Measurements from ENCODE around the gene FRMD1. TPM values are rescaled to one million over a fixed set of nuclear protein-coding genes. Genes with fewer than 3 reads are reported as not detected.
A peak's percentile ranks its signal among the peaks of the same experiment; 100 is the strongest.

Gene FRMD1
- total RNA-seq, 3 donors from 2014 or later, result 0.29 to 0.96 (median 0.66) TPM

GRCh38 chr6:168091381-168092264 is 12.6 kb upstream of the FRMD1 start:
- no peaks in the 10 kb centered on the region for H3K27me3 ChIP-seq
- H3K4me3 ChIP-seq, result no peak overlapping the region
- DNase-seq (ENCODE audit: low spot score in 2 of 2), result no peak
- no peak for TF ChIP-seq POLR2AphosphoS5 (IDR thresholded peaks at IDR 0.05)
- no peaks in the 10 kb centered on the region for H3K36me3 ChIP-seq
- H3K27ac ChIP-seq, result no peak overlapping the region
- intact Hi-C loops (cut with DNase I; ENCODE audit: low total_unique reads), result no loop called here
- H3K9me3 ChIP-seq, result peaks cover 6% of the 10 kb centered on the region in 2 donors
- H3K4me1 ChIP-seq, result no peaks in the 10 kb centered on the region

GRCh38 chr6:168090706-168091105 is 11.7 kb upstream of the FRMD1 start:
- H3K4me3 ChIP-seq, result no peak overlapping the region
- no peaks in the 10 kb centered on the region for H3K36me3 ChIP-seq
- intact Hi-C loops (cut with DNase I; ENCODE audit: low total_unique reads), result no loop called here
- no peak for DNase-seq (ENCODE audit: low spot score in 2 of 2)
- H3K9me3 ChIP-seq, result peaks cover 6% of the 10 kb centered on the region in 2 donors
- TF ChIP-seq POLR2AphosphoS5 (IDR thresholded peaks at IDR 0.05) (no peak), POLR2A (IDR thresholded peaks at IDR 0.05) (no peak)
- TF ChIP-seq, protein P1, sequence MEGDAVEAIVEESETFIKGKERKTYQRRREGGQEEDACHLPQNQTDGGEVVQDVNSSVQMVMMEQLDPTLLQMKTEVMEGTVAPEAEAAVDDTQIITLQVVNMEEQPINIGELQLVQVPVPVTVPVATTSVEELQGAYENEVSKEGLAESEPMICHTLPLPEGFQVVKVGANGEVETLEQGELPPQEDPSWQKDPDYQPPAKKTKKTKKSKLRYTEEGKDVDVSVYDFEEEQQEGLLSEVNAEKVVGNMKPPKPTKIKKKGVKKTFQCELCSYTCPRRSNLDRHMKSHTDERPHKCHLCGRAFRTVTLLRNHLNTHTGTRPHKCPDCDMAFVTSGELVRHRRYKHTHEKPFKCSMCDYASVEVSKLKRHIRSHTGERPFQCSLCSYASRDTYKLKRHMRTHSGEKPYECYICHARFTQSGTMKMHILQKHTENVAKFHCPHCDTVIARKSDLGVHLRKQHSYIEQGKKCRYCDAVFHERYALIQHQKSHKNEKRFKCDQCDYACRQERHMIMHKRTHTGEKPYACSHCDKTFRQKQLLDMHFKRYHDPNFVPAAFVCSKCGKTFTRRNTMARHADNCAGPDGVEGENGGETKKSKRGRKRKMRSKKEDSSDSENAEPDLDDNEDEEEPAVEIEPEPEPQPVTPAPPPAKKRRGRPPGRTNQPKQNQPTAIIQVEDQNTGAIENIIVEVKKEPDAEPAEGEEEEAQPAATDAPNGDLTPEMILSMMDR (IDR thresholded peaks at IDR 0.05), result no peak
- H3K4me1 ChIP-seq, result no peaks in the 10 kb centered on the region
- no peak overlapping the region for H3K27ac ChIP-seq
- H3K27me3 ChIP-seq, result no peaks in the 10 kb centered on the region

GRCh38 chr6:168090064-168090690 is 11.2 kb upstream of the FRMD1 start:
- Histone ChIP-seq H3K4me1 (no peaks in the 10 kb centered on the region), H3K9me3 (peaks cover 6% of the 10 kb centered on the region in 2 donors), H3K27me3 (no peaks in the 10 kb centered on the region), H3K27ac (no peak overlapping the region), H3K36me3 (no peaks in the 10 kb centered on the region), H3K4me3 (no peak overlapping the region)
- intact Hi-C loops (cut with DNase I; ENCODE audit: low total_unique reads), result no loop called here
- TF ChIP-seq, protein P1 (IDR thresholded peaks at IDR 0.05), result no peak
- TF ChIP-seq POLR2AphosphoS5 (IDR thresholded peaks at IDR 0.05) (no peak), POLR2A (IDR thresholded peaks at IDR 0.05) (no peak)
- DNase-seq (ENCODE audit: low spot score in 2 of 2), result no peak

- H3K27ac ChIP-seq, result no peak overlapping the region
- intact Hi-C loops (cut with DNase I; ENCODE audit: low total_unique reads), result no loop called here
Observed at GRCh38 chr6:168089186-168090063, 10.4 kb upstream of the FRMD1 start.

GRCh38 chr6:168088161-168089053 is 9.4 kb upstream of the FRMD1 start:
- DNase-seq (ENCODE audit: low spot score in 2 of 2), result peak in 1 of 2 donors; percentile 39
- H3K9me3 ChIP-seq, result peaks cover 6% of the 10 kb centered on the region in 2 donors
- H3K4me1 ChIP-seq, result no peaks in the 10 kb centered on the region
- H3K27ac ChIP-seq, result peak overlapping the region in 1 of 2 donors; percentile 19
- no peaks in the 10 kb centered on the region for H3K27me3 ChIP-seq
- TF ChIP-seq, protein P1 (IDR thresholded peaks at IDR 0.05), result no peak
- TF ChIP-seq POLR2AphosphoS5 (IDR thresholded peaks at IDR 0.05) (no peak), POLR2A (IDR thresholded peaks at IDR 0.05) (no peak)
- intact Hi-C loops (cut with DNase I; ENCODE audit: low total_unique reads), result no loop called here
- no peaks in the 10 kb centered on the region for H3K36me3 ChIP-seq
- no peak overlapping the region for H3K4me3 ChIP-seq

More at GRCh38 chr6:168089186-168090063, 10.4 kb upstream of the FRMD1 start:
- Histone ChIP-seq H3K9me3 (peaks cover 6% of the 10 kb centered on the region in 2 donors), H3K4me1 (no peaks in the 10 kb centered on the region), H3K27me3 (no peaks in the 10 kb centered on the region), H3K4me3 (no peak overlapping the region), H3K36me3 (no peaks in the 10 kb centered on the region)
- TF ChIP-seq POLR2AphosphoS5 (IDR thresholded peaks at IDR 0.05), result no peak
- no peak for DNase-seq (ENCODE audit: low spot score in 2 of 2)
